Measurements from ENCODE around the gene CASQ2. TPM values are rescaled to one million over a fixed set of nuclear protein-coding genes. Genes with fewer than 3 reads are reported as not detected.

Gene CASQ2
- polyA plus RNA-seq, 1 of the 3 experiments (the other 2 are of a cell fraction) = not detected

GRCh38 chr1:115753830-115754229 lies 14.7 kb downstream of the CASQ2 start:
- Histone ChIP-seq H3K36me3 (replicated peaks in 1 of 2; ENCODE audit: control insufficient read depth in 1 of 2, insufficient read depth in 2 of 2, low read length in 1 of 2) (no peaks in the 10 kb centered on the region), H3K4me3 (ENCODE audit: low read depth in 2 of 2, low read length in 1 of 2) (no peak overlapping the region), H3K27me3 (ENCODE audit: insufficient read depth) (peaks cover 9% of the 10 kb centered on the region; the same call in 1 of the 2 replicates), H3K9ac (no peak overlapping the region), H3K27ac (ENCODE audit: low read depth in 2 of 2, low read length in 1 of 2) (no peak overlapping the region), H3F3A (replicated peaks; ENCODE audit: insufficient read depth) (no peaks in the 10 kb centered on the region), H2AFZ (ENCODE audit: low read depth) (no peak overlapping the region), H3K9me2 (no peaks in the 10 kb centered on the region), H4K20me1 (ENCODE audit: insufficient read depth) (no peaks in the 10 kb centered on the region), H3K4me1 (ENCODE audit: control insufficient read depth in 1 of 2, insufficient read depth in 2 of 2, low read depth in 1 of 2, low read length in 1 of 2) (no peaks in the 10 kb centered on the region), H3K9me3 (no peaks in the 10 kb centered on the region), H3K79me2 (ENCODE audit: insufficient read depth) (no peaks in the 10 kb centered on the region), H3K4me2 (no peak overlapping the region)
- CTCF ChIA-PET = interaction anchor here (0.8 kb wide), 1 partner anchor 145 kb away, joined by 3 read pairs; no protein-coding TSS in a partner anchor
- POLR2A ChIA-PET = no interaction called here
- TF ChIP-seq ZBTB33 (IDR thresholded peaks at IDR 0.05; ENCODE audit: borderline replicate concordance, low read depth) (no peak), SMC3 (IDR thresholded peaks at IDR 0.05; ENCODE audit: low read depth, low read length) (no peak), USF1 (IDR thresholded peaks at IDR 0.05; ENCODE audit: borderline replicate concordance, low read depth) (no peak), SIN3A (IDR thresholded peaks at IDR 0.05; ENCODE audit: borderline replicate concordance, low read depth, low read length) (no peak), FOXM1 (IDR thresholded peaks at IDR 0.05; ENCODE audit: low read depth) (no peak), RCOR1 (IDR thresholded peaks at IDR 0.05; ENCODE audit: low read length) (no peak), TCF12 (IDR thresholded peaks at IDR 0.05) (no peak), RAD21 (IDR thresholded peaks at IDR 0.05; ENCODE audit: low read length) (no peak), FOSL2 (IDR thresholded peaks at IDR 0.05; ENCODE audit: borderline replicate concordance, low read depth) (no peak), NRF1 (IDR thresholded peaks at IDR 0.05; ENCODE audit: low read depth, low read length) (no peak), MAX (IDR thresholded peaks at IDR 0.05; ENCODE audit: low read depth) (no peak), FOXJ3 (CRISPR knock-in tag; IDR thresholded peaks at IDR 0.05) (no peak), EZH2phosphoT487 (IDR thresholded peaks at IDR 0.05; ENCODE audit: borderline replicate concordance, low read depth) (no peak), CHD2 (IDR thresholded peaks at IDR 0.05; ENCODE audit: low read length, partially characterized antibody) (no peak), IRF3 (IDR thresholded peaks at IDR 0.05; ENCODE audit: low read depth, low read length) (no peak), GABPA (IDR thresholded peaks at IDR 0.05; ENCODE audit: low read depth) (no peak), RFX5 (IDR thresholded peaks at IDR 0.05; ENCODE audit: low read length) (no peak), RXRA (IDR thresholded peaks at IDR 0.05; ENCODE audit: borderline replicate concordance, low read depth) (no peak)
- DNase-seq = no peak
- 60% methylated on average over 7 of the region's 8 CpGs for WGBS (ENCODE audit: low lambda C conversion rate)

Data from SK-N-SH (cell line).